ENCODE data around the gene CTXN2.

Gene CTXN2

GRCh38 chr15:48222627-48223026 lies 31.2 kb downstream of the CTXN2 start:
- DNase-seq (ENCODE audit: low read depth in 2 of 2) = no peak

- DNase-seq (ENCODE audit: low read depth in 2 of 2) = no peak
These were observed 34.3 kb downstream of the CTXN2 start for GRCh38 chr15:48225771-48226170.

- DNase-seq (ENCODE audit: low read depth in 2 of 2) = no peak
These were observed 39.0 kb downstream of the CTXN2 start for GRCh38 chr15:48230498-48230897.

- DNase-seq (ENCODE audit: low read depth in 2 of 2) = no peak
These were observed 41.8 kb downstream of the CTXN2 start for GRCh38 chr15:48233246-48233645.

- DNase-seq (ENCODE audit: low read depth in 2 of 2) = no peak
These were observed 47.9 kb downstream of the CTXN2 start for GRCh38 chr15:48239334-48239733.

- no peak for DNase-seq (ENCODE audit: low read depth in 2 of 2)
These were observed 50.5 kb downstream of the CTXN2 start for GRCh38 chr15:48242015-48242414.

GRCh38 chr15:48242535-48242934 lies 51.1 kb downstream of the CTXN2 start:
- no peak for DNase-seq (ENCODE audit: low read depth in 2 of 2)

- no peak for DNase-seq (ENCODE audit: low read depth in 2 of 2)
These were observed 53.5 kb downstream of the CTXN2 start for GRCh38 chr15:48244921-48245320.

- no peak for DNase-seq (ENCODE audit: low read depth in 2 of 2)
These were observed 56.9 kb downstream of the CTXN2 start for GRCh38 chr15:48248414-48248813.

- DNase-seq (ENCODE audit: low read depth in 2 of 2) = no peak
These were observed 59.2 kb downstream of the CTXN2 start for GRCh38 chr15:48250640-48251076.

GRCh38 chr15:48253172-48253571 lies 61.7 kb downstream of the CTXN2 start:
- DNase-seq (ENCODE audit: low read depth in 2 of 2) = no peak
